ENCODE measurements around the gene TTC33. TPM values are rescaled to one million over a fixed set of nuclear protein-coding genes. Genes with fewer than 3 reads are reported as not detected.

Gene TTC33
- total RNA-seq, 3 donors from 2014 or later (not counting 1 experiment from before 2014, with no cell fraction given) = 7.3 to 11.4 (median 10.0) TPM

DNA sequence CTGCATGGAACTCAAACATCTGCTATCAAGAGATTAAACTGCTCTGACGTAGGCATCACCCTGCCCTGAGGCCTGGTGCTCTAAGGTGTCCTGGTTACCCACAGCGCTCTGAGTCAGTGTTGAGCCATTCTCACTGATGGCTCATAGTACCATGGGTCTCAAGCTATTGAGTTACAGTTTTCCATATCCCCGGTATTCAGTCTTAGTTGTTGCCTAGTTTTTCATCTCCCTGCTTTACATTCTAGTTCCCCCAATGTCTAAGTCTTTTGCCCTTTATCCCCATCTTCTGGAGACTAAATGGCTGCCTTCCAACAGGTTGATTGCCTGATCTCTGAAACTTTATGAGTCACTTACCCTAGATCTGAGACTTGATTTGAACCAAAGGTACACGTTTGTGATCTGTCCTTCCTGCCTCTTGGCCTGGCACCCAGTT, 237.3 kb downstream of the TTC33 start:
- Mint-ChIP-seq H3K4me3 (no peak overlapping the region), H3K9me3 (no peaks in the 10 kb centered on the region), H3K36me3 (peaks cover 7% of the 10 kb centered on the region), H3K27me3 (ENCODE audit: low read depth in 2 of 2) (peaks cover 3 to 5% of the 10 kb centered on the region in 2 donors), H3K27ac (no peak overlapping the region), H3K4me1 (peaks cover 32 to 39% of the 10 kb centered on the region in 2 donors)
- H3K4me1 ChIP-seq (ENCODE audit: control insufficient read depth, insufficient read depth, low read length) = peaks cover 12% of the 10 kb centered on the region
- no peaks in the 10 kb centered on the region for H3K36me3 ChIP-seq (ENCODE audit: control insufficient read depth, insufficient read depth, low read length)
- no peak overlapping the region for H3K4me3 ChIP-seq (ENCODE audit: low read length)
- TF ChIP-seq, protein P1, sequence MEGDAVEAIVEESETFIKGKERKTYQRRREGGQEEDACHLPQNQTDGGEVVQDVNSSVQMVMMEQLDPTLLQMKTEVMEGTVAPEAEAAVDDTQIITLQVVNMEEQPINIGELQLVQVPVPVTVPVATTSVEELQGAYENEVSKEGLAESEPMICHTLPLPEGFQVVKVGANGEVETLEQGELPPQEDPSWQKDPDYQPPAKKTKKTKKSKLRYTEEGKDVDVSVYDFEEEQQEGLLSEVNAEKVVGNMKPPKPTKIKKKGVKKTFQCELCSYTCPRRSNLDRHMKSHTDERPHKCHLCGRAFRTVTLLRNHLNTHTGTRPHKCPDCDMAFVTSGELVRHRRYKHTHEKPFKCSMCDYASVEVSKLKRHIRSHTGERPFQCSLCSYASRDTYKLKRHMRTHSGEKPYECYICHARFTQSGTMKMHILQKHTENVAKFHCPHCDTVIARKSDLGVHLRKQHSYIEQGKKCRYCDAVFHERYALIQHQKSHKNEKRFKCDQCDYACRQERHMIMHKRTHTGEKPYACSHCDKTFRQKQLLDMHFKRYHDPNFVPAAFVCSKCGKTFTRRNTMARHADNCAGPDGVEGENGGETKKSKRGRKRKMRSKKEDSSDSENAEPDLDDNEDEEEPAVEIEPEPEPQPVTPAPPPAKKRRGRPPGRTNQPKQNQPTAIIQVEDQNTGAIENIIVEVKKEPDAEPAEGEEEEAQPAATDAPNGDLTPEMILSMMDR (IDR thresholded peaks at IDR 0.05) = no peak
- no peaks in the 10 kb centered on the region for H3K27me3 ChIP-seq (ENCODE audit: control insufficient read depth, insufficient read depth, low read length)
- 88% methylated on average over 4 of the region's 4 CpGs for WGBS (ENCODE audit: insufficient coverage)
- H3K9me3 ChIP-seq (ENCODE audit: control insufficient read depth, insufficient read depth, low read length) = no peaks in the 10 kb centered on the region
- ATAC-seq (no peak), DNase-seq (no peak)
- no peak overlapping the region for H3K27ac ChIP-seq (ENCODE audit: low read length)
- intact Hi-C loops (cut with micrococcal nuclease) = no loop called here

DNA sequence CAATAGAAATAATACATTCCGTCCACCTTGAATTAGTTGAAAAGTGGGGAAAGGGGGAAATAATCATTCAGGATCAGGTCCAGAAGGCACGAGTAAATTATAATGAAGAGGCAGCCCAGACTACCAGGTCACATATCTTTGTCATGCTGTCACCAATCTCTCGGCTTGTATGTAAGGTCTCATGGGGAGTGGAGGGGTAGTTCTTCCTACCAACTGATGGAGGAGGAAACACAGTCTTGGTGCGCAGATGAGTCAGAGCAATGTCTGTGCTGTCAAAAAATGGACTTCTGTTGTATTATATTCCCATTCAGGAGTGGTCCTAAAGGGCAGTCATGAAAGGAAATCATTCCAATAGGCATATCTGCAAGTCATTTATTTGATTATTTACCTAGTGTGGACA, 240.3 kb downstream of the TTC33 start:
- intact Hi-C loops (cut with micrococcal nuclease) = no loop called here
- Mint-ChIP-seq H3K27me3 (ENCODE audit: low read depth in 2 of 2) (peaks cover 0 to 3% of the 10 kb centered on the region in 2 donors), H3K9me3 (no peaks in the 10 kb centered on the region), H3K36me3 (no peaks in the 10 kb centered on the region), H3K4me1 (peaks cover 33 to 39% of the 10 kb centered on the region in 2 donors), H3K4me3 (peak overlapping the region; percentile 65), H3K27ac (peak overlapping the region; percentile 45 to 81)
- TF ChIP-seq, protein P1 (IDR thresholded peaks at IDR 0.05) = no peak
- no peak for DNase-seq
- no peak for ATAC-seq
- H3K4me3 ChIP-seq (ENCODE audit: low read length) = no peak overlapping the region
- H3K27ac ChIP-seq (ENCODE audit: low read length) = no peak overlapping the region
- no peaks in the 10 kb centered on the region for H3K9me3 ChIP-seq (ENCODE audit: control insufficient read depth, insufficient read depth, low read length)
- no peaks in the 10 kb centered on the region for H3K27me3 ChIP-seq (ENCODE audit: control insufficient read depth, insufficient read depth, low read length)
- no peaks in the 10 kb centered on the region for H3K36me3 ChIP-seq (ENCODE audit: control insufficient read depth, insufficient read depth, low read length)
- WGBS (ENCODE audit: insufficient coverage) = 76% methylated on average over 4 of the region's 4 CpGs
- peaks cover 12% of the 10 kb centered on the region for H3K4me1 ChIP-seq (ENCODE audit: control insufficient read depth, insufficient read depth, low read length)

DNA sequence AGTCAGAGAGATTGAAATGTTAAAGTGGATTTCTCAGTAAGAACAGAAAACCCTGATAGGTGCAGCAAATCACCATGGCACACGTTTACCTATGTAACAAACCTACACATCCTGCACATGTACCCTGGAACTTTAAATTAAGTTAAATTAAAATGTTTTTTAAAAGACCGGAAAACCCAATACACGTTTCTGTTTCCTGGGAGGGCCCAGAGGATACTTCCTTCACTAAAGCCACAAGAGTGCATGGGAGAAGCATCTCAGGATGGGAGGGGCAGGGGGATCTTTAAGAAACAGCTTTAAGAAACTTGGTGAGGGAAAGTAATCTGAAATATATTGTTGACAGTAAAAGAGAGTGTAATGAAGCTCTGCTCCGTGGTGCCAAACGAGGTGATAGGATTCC, 240.8 kb downstream of the TTC33 start:
- Mint-ChIP-seq H3K4me1 (peaks cover 33 to 39% of the 10 kb centered on the region in 2 donors), H3K27ac (peak overlapping the region; percentile 45 to 81), H3K9me3 (no peaks in the 10 kb centered on the region), H3K4me3 (peak overlapping the region; percentile 65), H3K27me3 (ENCODE audit: low read depth in 2 of 2) (peaks cover 0 to 3% of the 10 kb centered on the region in 2 donors), H3K36me3 (no peaks in the 10 kb centered on the region)
- H3K36me3 ChIP-seq (ENCODE audit: control insufficient read depth, insufficient read depth, low read length) = no peaks in the 10 kb centered on the region
- no peaks in the 10 kb centered on the region for H3K9me3 ChIP-seq (ENCODE audit: control insufficient read depth, insufficient read depth, low read length)
- intact Hi-C loops (cut with micrococcal nuclease) = no loop called here
- H3K27ac ChIP-seq (ENCODE audit: low read length) = no peak overlapping the region
- DNase-seq (peak in 1 of 2 donors; percentile 46), ATAC-seq (peak in 1 of 3 donors; percentile 40)
- H3K4me3 ChIP-seq (ENCODE audit: low read length) = no peak overlapping the region
- 13% methylated on average over 4 of the region's 5 CpGs for WGBS (ENCODE audit: insufficient coverage)
- TF ChIP-seq, protein P1 (IDR thresholded peaks at IDR 0.05) = no peak
- H3K27me3 ChIP-seq (ENCODE audit: control insufficient read depth, insufficient read depth, low read length) = no peaks in the 10 kb centered on the region
- peaks cover 12% of the 10 kb centered on the region for H3K4me1 ChIP-seq (ENCODE audit: control insufficient read depth, insufficient read depth, low read length)

DNA sequence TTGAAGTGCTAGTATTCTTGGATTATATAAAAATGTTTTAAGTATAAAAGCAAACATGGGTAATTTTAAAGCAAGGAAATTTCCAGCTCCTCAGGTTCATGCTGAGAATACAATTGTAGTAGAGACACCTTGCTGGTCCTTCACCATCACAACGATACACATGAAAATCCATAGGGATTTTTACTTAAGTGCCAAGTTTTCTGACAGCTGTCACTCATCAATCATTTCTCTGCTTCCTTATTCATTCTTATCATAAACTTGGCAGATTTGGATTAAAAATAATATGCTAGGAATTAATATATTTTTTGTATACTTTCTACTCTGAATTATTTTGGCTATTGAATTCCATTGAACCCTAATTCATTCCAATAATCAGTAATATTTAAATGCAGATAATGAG, 244.0 kb downstream of the TTC33 start:
- Mint-ChIP-seq H3K4me3 (no peak overlapping the region), H3K27ac (no peak overlapping the region), H3K9me3 (no peaks in the 10 kb centered on the region), H3K4me1 (peaks cover 28% of the 10 kb centered on the region in 2 donors), H3K27me3 (ENCODE audit: low read depth in 2 of 2) (no peaks in the 10 kb centered on the region), H3K36me3 (no peaks in the 10 kb centered on the region)
- Histone ChIP-seq H3K27ac (ENCODE audit: low read length) (no peak overlapping the region), H3K36me3 (ENCODE audit: control insufficient read depth, insufficient read depth, low read length) (no peaks in the 10 kb centered on the region), H3K4me3 (ENCODE audit: low read length) (no peak overlapping the region), H3K9me3 (ENCODE audit: control insufficient read depth, insufficient read depth, low read length) (no peaks in the 10 kb centered on the region), H3K27me3 (ENCODE audit: control insufficient read depth, insufficient read depth, low read length) (no peaks in the 10 kb centered on the region), H3K4me1 (ENCODE audit: control insufficient read depth, insufficient read depth, low read length) (peaks cover 12% of the 10 kb centered on the region)
- WGBS (ENCODE audit: insufficient coverage) = 100% methylated on average over 1 of the region's 1 CpG
- ATAC-seq = no peak
- no peak for DNase-seq
- TF ChIP-seq, protein P1 (IDR thresholded peaks at IDR 0.05) = no peak
- intact Hi-C loops (cut with micrococcal nuclease) = no loop called here
